COLO668 (cell line): ENCODE measurements around the gene GLRX5.
"Not testable (repeated sequence)": the region's sequence is repeated elsewhere in the genome, so short reads cannot be mapped to it uniquely, and the experiment has no call there.

ENCODE experiments used
- DNase-seq: peaks from one replicate; lab custom pipeline; 2025; ENCODE audit not compliant: unreplicated experiment; lab: John Stamatoyannopoulos, UW

GLRX5 gene

GRCh38 chr14:95549656-95550585, 15.1 kb downstream of the GLRX5 start:
- DNase-seq = no peak

- DNase-seq = no peak
Measured at GRCh38 chr14:95551435-95551834, 16.6 kb downstream of the GLRX5 start.

- DNase-seq = no peak
Measured at GRCh38 chr14:95553141-95553540, 18.3 kb downstream of the GLRX5 start.

- DNase-seq = no peak
Measured at GRCh38 chr14:95555053-95555452, 20.2 kb downstream of the GLRX5 start.

GRCh38 chr14:95557291-95557690, 22.4 kb downstream of the GLRX5 start:
- no peak for DNase-seq

- no peak for DNase-seq
Measured at GRCh38 chr14:95557832-95558231, 23.0 kb downstream of the GLRX5 start.

GRCh38 chr14:95559203-95559602, 24.4 kb downstream of the GLRX5 start:
- DNase-seq = no peak

- DNase-seq = peak; percentile 95
Measured at GRCh38 chr14:95561001-95561412, 26.2 kb downstream of the GLRX5 start.

- no peak for DNase-seq
Measured at GRCh38 chr14:95562892-95563685, 28.2 kb downstream of the GLRX5 start.

GRCh38 chr14:95564060-95564459, 29.2 kb downstream of the GLRX5 start:
- no peak for DNase-seq

- DNase-seq = no peak
Measured at GRCh38 chr14:95569440-95569839, 34.6 kb downstream of the GLRX5 start.

GRCh38 chr14:95573313-95573712, 38.5 kb downstream of the GLRX5 start:
- DNase-seq = no peak

GRCh38 chr14:95575840-95576473, 41.1 kb downstream of the GLRX5 start:
- no peak for DNase-seq

- DNase-seq = no peak
Measured at GRCh38 chr14:95577067-95577800, 42.4 kb downstream of the GLRX5 start.

- no peak for DNase-seq
Measured at GRCh38 chr14:95577870-95578269, 43.0 kb downstream of the GLRX5 start.

GRCh38 chr14:95583836-95584617, 49.2 kb downstream of the GLRX5 start:
- DNase-seq = not testable (repeated sequence)

- no peak for DNase-seq
Measured at GRCh38 chr14:95585953-95586620, 51.2 kb downstream of the GLRX5 start.

- not testable (repeated sequence) for DNase-seq
Measured at GRCh38 chr14:95591182-95591581, 56.3 kb downstream of the GLRX5 start.
